B cell (primary cell): ENCODE results near the gene ETS1.

Source experiments
- CTCF ChIP-seq: fragments of 200-600 bp; IDR thresholded peaks from one replicate; pipeline ENCODE4 v1.8.0; 2022; ENCODE audit warnings: antibody characterized with exemption, mild to moderate bottlenecking
- EZH2 ChIP-seq: IDR thresholded peaks from 2 replicates; pipeline ENCODE4 v1.6.1; 2012; ENCODE audit warnings: borderline replicate concordance, low read depth, mild to moderate bottlenecking, moderate library complexity, low read length; ENCODE audit not compliant: insufficient read depth, poor library complexity, severe bottlenecking

- TF ChIP-seq CTCF (no peak), EZH2 (no peak)
Observed at GRCh38 chr11:128477278-128477677, 110.1 kb downstream of the ETS1 start.
